Esophagus muscularis mucosa (tissue), 4 donors: Measurements from ENCODE around the gene BASP1. TPM values are rescaled to one million over a fixed set of nuclear protein-coding genes. Genes with fewer than 3 reads are reported as not detected.

Experiments
- DNase-seq: peaks from one replicate; pipeline ENCODE4 v3.0.0-alpha.2; 2017; ENCODE audit errors: extremely low spot score
- H3K27ac ChIP-seq, 4 donors: fragments of 200-600 bp; sonication (generic); replicated peaks in 1 of 4; 1 replicate in 3 of 4; 2 replicates in 1 of 4; pipeline ENCODE4 v1.5.1; 2016 to 2019; ENCODE audit warnings: mild to moderate bottlenecking in 1 of 4
- H3K27me3 ChIP-seq, 4 donors: fragments of 200-600 bp; sonication (generic); one replicate each; pipeline versions ENCODE4 v1.5.1 to v1.6.0; 2016 to 2019
- H3K36me3 ChIP-seq, 4 donors: fragments of 200-600 bp; sonication (generic); one replicate each; pipeline ENCODE4 v1.5.1; 2016 to 2019
- H3K4me1 ChIP-seq, 4 donors: fragments of 200-600 bp; sonication (generic); one replicate each; pipeline ENCODE4 v1.5.1; 2016 to 2019
- H3K4me3 ChIP-seq, 4 donors: fragments of 200-600 bp; sonication (generic); 1 replicate in 2 of 4; 2 replicates in 2 of 4; pipeline ENCODE4 v1.5.1; 2016 to 2019; ENCODE audit warnings: mild to moderate bottlenecking in 4 of 4, moderate library complexity in 1 of 4
- H3K9me3 ChIP-seq, 4 donors: fragments of 200-600 bp; sonication (generic); 1 replicate in 3 of 4; 2 replicates in 1 of 4; pipeline ENCODE4 v1.5.1; 2016 to 2019
- CTCF ChIP-seq, 3 experiments: fragments of 200-600 bp in 2 of 3; fragments of 450-650 bp in 1 of 3; sonication (generic) in 2 of 3; IDR thresholded peaks; one replicate each; pipeline ENCODE4 v1.5.1; 2017 to 2019; ENCODE audit warnings: antibody characterized with exemption in 3 of 3, mild to moderate bottlenecking in 2 of 3, moderate library complexity in 1 of 3
- EP300 ChIP-seq: sonication (generic); formaldehyde crosslinking; IDR thresholded peaks from one replicate; pipeline ENCODE4 v1.6.1; 2017; ENCODE audit warnings: antibody characterized with exemption
- POLR2A ChIP-seq: fragments of 450-650 bp; IDR thresholded peaks from one replicate; pipeline ENCODE4 v1.6.1; 2017; ENCODE audit warnings: antibody characterized with exemption, moderate library complexity, mild to moderate bottlenecking, low read depth
- POLR2AphosphoS5 ChIP-seq, 2 donors: sonication (generic); formaldehyde crosslinking; IDR thresholded peaks; one replicate each; pipeline ENCODE4 v1.6.1; 2017; ENCODE audit warnings: antibody characterized with exemption in 2 of 2
- WGBS: methylation state at CpG from one replicate; pipeline ENCODE4 v1.1.5; 2018; 5-methylcytosine and 5-hydroxymethylcytosine counted together
- intact Hi-C: fragments of 100-400 bp; cut with DNase I; formaldehyde crosslinking; loops from one replicate; pipeline ENCODE4 v1.15.1; 2023
- total RNA-seq, 4 donors: library from RNA; depleted of rRNA; stranded (reverse); fragments of >200 nt; gene quantifications; one replicate each; pipeline versions ENCODE4 v1.1.0 to v1.2.1, GENCODE V29; 2016

The BASP1 gene
- total RNA-seq, 4 donors from 2014 or later = 5.4 to 19.7 (median 6.6) TPM

GRCh38 chr5:17272111-17272510 lies 54.7 kb downstream of the BASP1 start:
- Histone ChIP-seq H3K9me3 (no peaks in the 10 kb centered on the region), H3K27ac (no peak overlapping the region), H3K4me1 (no peaks in the 10 kb centered on the region), H3K4me3 (no peak overlapping the region), H3K27me3 (no peaks in the 10 kb centered on the region), H3K36me3 (no peaks in the 10 kb centered on the region)
- 98% methylated on average over 3 of the region's 3 CpGs for WGBS
- DNase-seq = peak; percentile 17
- intact Hi-C loops = no loop called here
- TF ChIP-seq POLR2A (no peak), EP300 (no peak), POLR2AphosphoS5 (IDR thresholded peaks at IDR 0.05) (no peak), CTCF (IDR thresholded peaks at IDR 0.05) (no peak)

- peak; percentile 17 for DNase-seq
- intact Hi-C loops = no loop called here
- 97% methylated on average over 57 of the region's 57 CpGs for WGBS
Measured at GRCh38 chr5:17275289-17276158, 58.1 kb downstream of the BASP1 start.

GRCh38 chr5:17276445-17276844 lies 59.0 kb downstream of the BASP1 start:
- WGBS = 94% methylated on average over 3 of the region's 3 CpGs
- no peaks in the 10 kb centered on the region for H3K9me3 ChIP-seq
- H3K27ac ChIP-seq = no peak overlapping the region
- H3K4me3 ChIP-seq = no peak overlapping the region
- no peaks in the 10 kb centered on the region for H3K4me1 ChIP-seq
- no peaks in the 10 kb centered on the region for H3K27me3 ChIP-seq
- intact Hi-C loops = no loop called here
- no peak for DNase-seq
- no peaks in the 10 kb centered on the region for H3K36me3 ChIP-seq
- TF ChIP-seq POLR2AphosphoS5 (IDR thresholded peaks at IDR 0.05) = no peak
- no peak for TF ChIP-seq EP300
- no peak for TF ChIP-seq POLR2A
- TF ChIP-seq CTCF (IDR thresholded peaks at IDR 0.05) = no peak

More at GRCh38 chr5:17275289-17276158, 58.1 kb downstream of the BASP1 start:
- Histone ChIP-seq H3K27ac (no peak overlapping the region), H3K4me1 (no peaks in the 10 kb centered on the region), H3K27me3 (no peaks in the 10 kb centered on the region), H3K4me3 (no peak overlapping the region), H3K36me3 (no peaks in the 10 kb centered on the region), H3K9me3 (no peaks in the 10 kb centered on the region)
- TF ChIP-seq EP300 (no peak), POLR2AphosphoS5 (IDR thresholded peaks at IDR 0.05) (no peak), CTCF (IDR thresholded peaks at IDR 0.05) (no peak), POLR2A (no peak)

- TF ChIP-seq EP300 = no peak
- no peak for TF ChIP-seq CTCF (IDR thresholded peaks at IDR 0.05)
- no peak for TF ChIP-seq POLR2AphosphoS5 (IDR thresholded peaks at IDR 0.05)
- no peak for TF ChIP-seq POLR2A
Measured at GRCh38 chr5:17277907-17278306, 60.5 kb downstream of the BASP1 start.

More at GRCh38 chr5:17277907-17278306, 60.5 kb downstream of the BASP1 start:
- 89% methylated on average over 5 of the region's 5 CpGs for WGBS
- no peak for DNase-seq
- intact Hi-C loops = no loop called here
- Histone ChIP-seq H3K4me1 (no peaks in the 10 kb centered on the region), H3K36me3 (no peaks in the 10 kb centered on the region), H3K27me3 (no peaks in the 10 kb centered on the region), H3K27ac (no peak overlapping the region), H3K4me3 (no peak overlapping the region), H3K9me3 (no peaks in the 10 kb centered on the region)
